DMS114 treated with DMSO at 0.1 percent for 48 hours (cell line): ENCODE measurements around the gene RAB40C.
"Not testable (repeated sequence)": the region's sequence is repeated elsewhere in the genome, so short reads cannot be mapped to it uniquely, and the experiment has no call there.

Experiments used
- DNase-seq: peaks from one replicate; lab custom pipeline; 2025; ENCODE audit not compliant: unreplicated experiment; lab: John Stamatoyannopoulos, UW

RAB40C gene

GRCh38 chr16:588889-589657 lies 793 bp upstream of the RAB40C start:
- peak; percentile 85 for DNase-seq

- no peak for DNase-seq
Measured at GRCh38 chr16:590188-590814, 435 bp downstream of the RAB40C start.

- no peak for DNase-seq
Measured at GRCh38 chr16:590815-591200, 942 bp downstream of the RAB40C start.

GRCh38 chr16:591231-591630 lies 1.4 kb downstream of the RAB40C start:
- no peak for DNase-seq

GRCh38 chr16:591892-592517 lies 2.1 kb downstream of the RAB40C start:
- no peak for DNase-seq

- no peak for DNase-seq
Measured at GRCh38 chr16:592518-593306, 2.8 kb downstream of the RAB40C start.

GRCh38 chr16:593406-593805 lies 3.5 kb downstream of the RAB40C start:
- no peak for DNase-seq

GRCh38 chr16:593807-594206 lies 3.9 kb downstream of the RAB40C start:
- no peak for DNase-seq

GRCh38 chr16:595094-595528 lies 5.2 kb downstream of the RAB40C start:
- no peak for DNase-seq

- DNase-seq, result no peak
Measured at GRCh38 chr16:595942-596735, 6.3 kb downstream of the RAB40C start.

- no peak for DNase-seq
Measured at GRCh38 chr16:596736-597060, 6.8 kb downstream of the RAB40C start.

GRCh38 chr16:597655-598054 lies 7.8 kb downstream of the RAB40C start:
- DNase-seq, result not testable (repeated sequence)

GRCh38 chr16:598823-599739 lies 9.2 kb downstream of the RAB40C start:
- no peak for DNase-seq

GRCh38 chr16:600781-601180 lies 10.9 kb downstream of the RAB40C start:
- no peak for DNase-seq

GRCh38 chr16:603933-604332 lies 14.1 kb downstream of the RAB40C start:
- DNase-seq, result no peak

GRCh38 chr16:606656-607307 lies 16.9 kb downstream of the RAB40C start:
- no peak for DNase-seq

- DNase-seq, result no peak
Measured at GRCh38 chr16:608019-608418, 18.2 kb downstream of the RAB40C start.

GRCh38 chr16:609316-609715 lies 19.4 kb downstream of the RAB40C start:
- DNase-seq, result no peak

- no peak for DNase-seq
Measured at GRCh38 chr16:609984-610383, 20.1 kb downstream of the RAB40C start.
